GM18499 (cell line): ENCODE data around the gene HPS4.
"Not testable (repeated sequence)": the region's sequence is repeated elsewhere in the genome, so short reads cannot be mapped to it uniquely, and the experiment has no call there.

ENCODE experiments used
- ATAC-seq: cut with Tn5 transposase; IDR thresholded peaks from one replicate; pipeline ENCODE4 v1.9.1; 2021; ENCODE audit warnings: moderate number of reproducible peaks; ENCODE audit not compliant: insufficient read depth, unreplicated experiment

The HPS4 gene

DNA sequence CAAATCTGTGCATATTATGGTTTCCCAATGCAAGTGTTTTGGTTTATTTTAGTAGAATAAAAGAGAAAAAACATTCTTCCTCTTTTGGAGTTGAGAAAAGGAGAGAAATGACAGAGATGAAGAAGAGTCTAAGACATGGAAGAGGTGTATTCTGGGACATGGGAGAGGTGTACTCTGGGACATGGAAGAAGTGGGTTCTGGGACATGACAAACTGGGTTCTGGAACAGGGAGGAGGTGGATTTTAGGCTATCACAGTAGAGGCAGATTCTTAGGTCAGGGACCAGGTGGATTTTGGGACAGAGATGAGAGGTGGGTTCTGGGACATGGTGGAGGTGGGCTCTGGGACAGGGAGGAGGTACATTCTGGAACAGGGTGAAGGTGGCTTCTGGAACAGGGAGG, 56.7 kb downstream of the HPS4 start:
- no peak for ATAC-seq

- no peak for ATAC-seq
Measured at GRCh38 chr22:26418620-26419019, 65.0 kb downstream of the HPS4 start.

- ATAC-seq = no peak
Measured at GRCh38 chr22:26417406-26417805, 66.2 kb downstream of the HPS4 start.

- ATAC-seq = no peak
Measured at GRCh38 chr22:26416670-26417276, 66.8 kb downstream of the HPS4 start.

DNA sequence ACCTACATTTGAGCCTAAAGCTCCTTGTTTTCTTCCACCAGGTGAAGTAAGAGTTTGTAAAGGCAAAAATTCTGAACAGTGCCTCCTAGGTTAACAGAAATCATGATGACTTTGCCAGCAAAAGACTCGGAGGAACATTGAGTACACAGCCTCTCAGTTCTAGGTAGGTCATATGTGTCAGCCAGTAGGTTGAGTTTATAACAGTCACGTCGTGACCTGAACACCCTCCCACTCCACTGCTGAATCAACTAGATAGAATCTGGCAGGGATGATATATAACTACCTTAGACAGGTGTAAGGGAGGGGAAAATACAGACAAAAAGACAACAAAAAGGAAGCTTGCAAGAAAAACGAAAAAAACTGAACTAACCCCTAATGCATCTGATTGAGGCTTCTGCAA, 67.3 kb downstream of the HPS4 start:
- no peak for ATAC-seq

DNA sequence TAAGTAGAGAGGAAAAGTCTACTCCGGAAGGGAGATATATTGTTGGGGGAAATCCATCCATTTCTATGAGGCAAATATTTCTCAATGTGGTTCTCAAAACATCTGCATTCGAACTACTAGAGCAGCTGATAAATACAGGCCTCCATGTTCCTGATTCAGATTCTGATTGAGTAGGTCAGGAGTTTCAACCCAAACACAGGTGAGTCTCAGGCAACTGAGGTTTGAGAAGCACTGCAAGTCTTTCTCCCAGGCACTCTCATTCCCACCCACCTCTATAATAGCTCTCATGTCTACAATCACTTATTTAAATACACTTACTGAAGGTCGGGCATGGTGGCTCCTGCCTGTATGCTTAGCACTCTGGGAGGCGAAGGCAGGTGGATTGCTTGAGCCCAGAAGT, 69.2 kb downstream of the HPS4 start:
- ATAC-seq = no peak

- ATAC-seq = no peak
Measured at GRCh38 chr22:26410386-26410785, 73.2 kb downstream of the HPS4 start.

DNA sequence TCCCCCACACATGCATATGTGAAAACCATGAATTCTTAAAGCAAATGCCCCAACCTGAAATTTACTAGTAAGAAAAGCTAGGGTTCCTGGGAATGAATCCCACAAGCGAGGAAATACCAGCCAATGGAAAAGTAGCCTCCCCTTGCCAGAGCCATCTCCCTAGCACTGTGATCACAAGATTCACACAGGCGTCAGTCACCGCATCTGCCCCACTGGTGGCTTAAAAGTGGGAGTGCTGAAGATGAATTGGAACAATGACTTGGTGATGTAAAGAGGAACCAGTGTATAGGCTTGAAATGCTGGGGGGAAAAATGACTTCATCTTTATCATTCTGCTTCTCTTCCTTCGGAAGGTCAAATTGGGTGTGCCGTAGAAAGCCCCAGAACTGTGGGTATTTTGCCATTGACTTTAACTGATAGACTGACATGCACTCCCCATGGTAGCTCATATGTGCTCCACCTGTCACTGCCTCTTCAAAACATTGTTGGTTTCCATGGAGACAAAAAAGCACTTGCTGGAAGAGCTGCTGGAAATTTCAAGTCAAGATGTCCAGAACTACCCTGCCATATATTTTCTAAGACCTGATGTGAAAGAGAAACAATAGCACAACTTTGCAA, 73.8 kb downstream of the HPS4 start:
- ATAC-seq = no peak

DNA sequence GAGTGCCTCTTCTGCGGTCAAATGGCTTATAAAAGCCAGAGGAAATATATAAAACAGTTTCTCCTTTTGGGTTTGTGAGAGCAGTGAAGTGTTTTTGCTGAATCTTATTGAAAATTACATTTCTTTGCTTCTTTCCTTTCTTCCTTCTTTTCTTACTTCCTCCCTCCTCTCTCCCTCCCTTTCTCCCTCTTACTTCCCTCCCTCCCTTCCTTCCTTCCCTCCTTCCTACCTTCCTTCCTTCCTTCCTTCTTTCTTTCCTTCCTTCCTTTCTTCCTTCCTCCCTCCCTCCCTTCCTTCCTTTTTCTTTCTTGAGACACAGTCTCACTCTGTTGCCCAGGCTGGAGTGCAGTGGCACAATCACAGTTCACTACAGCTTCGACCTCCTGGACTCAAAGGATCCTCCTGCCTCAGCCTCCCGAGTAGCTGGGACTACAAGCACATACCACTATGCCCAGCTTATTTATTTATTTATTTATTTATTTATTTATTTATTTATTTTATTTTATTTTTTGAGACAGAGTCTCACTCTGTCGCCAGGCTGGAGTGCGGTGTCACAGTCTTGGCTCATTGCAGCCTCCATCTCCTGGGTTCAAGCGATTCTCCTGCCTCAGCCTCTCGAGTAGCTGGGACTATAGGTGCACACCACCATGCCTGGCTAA, 74.9 kb downstream of the HPS4 start:
- not testable (repeated sequence) for ATAC-seq

GRCh38 chr22:26406118-26406517, 77.5 kb downstream of the HPS4 start:
- no peak for ATAC-seq

DNA sequence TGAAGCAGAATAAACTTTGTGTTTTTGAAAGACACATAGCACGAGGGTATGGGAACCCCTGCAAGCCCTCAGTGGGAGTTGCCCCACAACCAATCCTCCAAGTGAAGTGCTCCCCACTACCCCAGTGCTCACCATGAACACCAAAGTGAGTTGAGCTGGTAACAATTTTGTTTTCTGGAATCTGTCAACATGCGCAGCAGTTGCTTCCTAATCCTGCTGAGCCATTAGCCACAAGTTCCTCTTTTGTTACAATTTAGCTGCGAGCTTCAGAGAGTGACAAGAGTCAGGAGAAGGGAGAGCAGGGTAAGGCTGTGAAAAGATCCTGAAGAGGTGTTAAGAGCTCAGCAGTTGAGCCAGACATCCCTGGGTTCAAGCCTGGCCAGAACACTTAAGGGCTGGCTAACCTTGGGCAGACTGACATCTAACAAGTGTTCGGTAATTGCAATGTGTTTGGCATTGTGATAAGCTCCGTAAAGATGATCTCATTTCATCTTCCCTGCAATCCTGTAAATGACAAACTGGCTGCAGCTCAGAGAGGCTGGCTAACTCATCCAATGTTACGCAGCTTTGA, 78.6 kb downstream of the HPS4 start:
- ATAC-seq = no peak

DNA sequence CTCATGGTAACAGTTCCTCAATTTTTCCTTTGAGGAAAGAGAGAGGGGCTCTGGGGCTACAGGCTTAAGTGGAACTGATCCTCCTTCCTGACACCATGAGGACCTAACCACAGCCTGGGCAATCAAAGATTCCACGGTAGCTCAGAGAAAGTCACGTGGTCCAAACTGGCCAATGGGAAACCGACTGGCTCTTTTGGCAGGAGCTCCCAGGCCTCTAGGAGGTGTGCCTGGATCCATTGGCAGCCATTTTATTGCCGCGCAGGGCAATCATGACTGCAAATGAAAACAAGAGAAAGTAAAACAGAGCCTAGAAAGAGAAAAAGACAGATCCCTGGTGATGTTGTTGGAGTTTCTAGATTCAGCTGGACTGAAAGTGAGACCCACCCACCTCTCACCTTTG, 81.9 kb downstream of the HPS4 start:
- no peak for ATAC-seq
